Right ventricle myocardium superior (tissue), 1 donor: ENCODE data around the gene CD84. TPM values are rescaled to one million over a fixed set of nuclear protein-coding genes. Genes with fewer than 3 reads are reported as not detected.
A peak's percentile ranks its signal among the peaks of the same experiment; 100 is the strongest.
"Not testable (repeated sequence)": the region's sequence is repeated elsewhere in the genome, so short reads cannot be mapped to it uniquely, and the experiment has no call there.

Experiments used
- ATAC-seq: fragments of 200-7000 bp; cut with Tn5 transposase; one replicate; pipeline ENCODE4 v1.9.1; 2020; ENCODE audit warnings: mild to moderate bottlenecking; ENCODE audit not compliant: poor library complexity
- DNase-seq: peaks from one replicate; pipeline ENCODE4 v3.0.0-alpha.2; 2020
- intact Hi-C: fragments of 100-400 bp; cut with DNase I; formaldehyde crosslinking; loops from one replicate; pipeline ENCODE4 v1.11.2; 2022
- total RNA-seq: library from RNA; stranded (reverse); fragmentation: NEBNext Ultra II Directional; extraction: Animal tissue kit (Norgen Biotek cat#: 25700); gene quantifications from one replicate; pipeline ENCODE4 v1.2.1, GENCODE V29; 2021
- donor health status: DM: no; HTN: yes; CAD: no; lungs with severe emphysema.

The CD84 gene
- total RNA-seq, 1 donor from 2014 or later: 2.5 TPM

DNA sequence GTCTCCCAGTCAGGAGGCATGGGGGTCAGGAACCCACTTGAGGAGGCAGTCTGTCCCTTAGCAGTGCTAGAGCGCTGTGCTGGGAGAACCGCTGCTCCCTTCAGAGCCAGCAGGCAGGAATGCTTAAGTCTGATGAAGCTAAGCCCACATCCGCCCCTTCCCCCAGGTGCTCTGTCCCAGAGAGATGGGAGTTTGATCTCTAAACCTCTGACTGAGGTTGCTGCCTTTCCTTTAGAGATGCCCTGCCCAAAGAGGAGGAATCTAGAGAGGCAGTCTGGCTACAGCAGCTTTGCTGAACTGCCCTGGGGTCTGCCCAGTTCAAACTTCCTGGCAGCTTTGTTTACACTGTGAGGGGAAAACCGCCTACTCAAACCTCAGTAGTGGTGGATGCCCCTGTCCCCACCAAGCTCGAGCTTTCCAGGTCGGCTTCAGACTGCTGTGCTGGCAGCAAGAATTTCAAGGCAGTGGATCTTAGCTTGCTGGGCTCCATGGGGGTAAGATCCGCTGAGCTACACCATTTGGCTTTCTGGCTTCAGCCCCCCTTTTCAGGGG is 49.8 kb downstream of the CD84 start:
- ATAC-seq, intact Hi-C loops, DNase-seq: not testable (repeated sequence)

DNA sequence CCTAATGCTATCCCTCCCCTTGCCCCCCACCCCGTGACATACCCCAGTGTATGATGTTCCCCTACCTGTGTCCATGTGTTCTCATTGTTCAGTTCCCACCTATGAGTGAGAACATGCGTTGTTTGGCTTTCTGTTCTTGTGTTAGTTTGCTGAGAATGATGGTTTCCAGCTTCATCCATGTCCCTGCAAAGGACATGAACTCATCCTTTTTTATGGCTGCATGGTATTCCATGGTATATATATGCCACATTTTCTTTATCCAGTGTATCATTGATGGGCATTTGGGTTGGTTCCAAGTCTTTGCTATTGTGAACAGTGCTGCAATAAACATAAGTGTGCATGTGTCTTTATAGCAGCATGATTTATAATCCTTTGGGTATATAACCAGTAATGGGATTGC is 55.5 kb downstream of the CD84 start:
- ATAC-seq, DNase-seq: not testable (repeated sequence)

DNA sequence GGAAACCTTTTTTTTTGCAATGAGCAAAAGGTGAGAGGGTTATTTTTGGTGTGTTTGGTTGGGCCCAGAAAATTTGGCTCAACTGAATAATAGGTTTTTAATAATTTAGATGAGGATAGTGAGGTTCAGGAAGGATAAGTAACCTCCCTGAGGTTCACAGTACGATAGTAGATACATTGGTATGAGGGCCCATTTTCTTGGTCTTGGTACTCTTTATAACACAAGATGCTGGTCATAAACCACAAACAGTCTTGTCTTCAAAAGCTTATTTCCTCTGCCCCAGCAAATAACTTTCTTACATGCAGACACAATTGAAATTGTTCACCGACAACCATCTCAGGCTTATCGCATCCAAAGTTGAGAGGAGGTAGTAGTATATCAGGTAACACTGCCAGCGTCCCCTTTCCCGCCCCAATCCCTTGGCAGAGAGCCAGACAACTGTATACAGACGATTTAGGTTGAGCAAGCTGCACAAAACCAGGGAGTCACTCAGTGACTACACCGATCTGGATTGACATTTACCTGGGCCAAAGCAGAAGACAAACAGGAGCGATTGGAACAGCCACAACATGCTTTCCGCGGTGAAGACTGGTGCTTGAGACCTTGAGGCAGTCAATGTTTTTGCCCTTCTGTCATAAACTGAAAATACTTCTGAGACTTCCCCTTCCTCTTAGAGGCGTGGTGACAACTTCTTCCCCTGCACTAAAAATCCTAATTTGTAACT is 56.5 kb downstream of the CD84 start, which contains the start of gene SLAMF6:
TSS of gene SLAMF6 (minus strand) at position 634 of the 724 bp plus-strand sequence. CDS start at position 571, 63 bp downstream.
- ATAC-seq (no peak), DNase-seq (no peak)
- intact Hi-C loops: no loop called here

More for the DNA sequence above, 55.5 kb downstream of the CD84 start:
- intact Hi-C loops: not testable (repeated sequence)

DNA sequence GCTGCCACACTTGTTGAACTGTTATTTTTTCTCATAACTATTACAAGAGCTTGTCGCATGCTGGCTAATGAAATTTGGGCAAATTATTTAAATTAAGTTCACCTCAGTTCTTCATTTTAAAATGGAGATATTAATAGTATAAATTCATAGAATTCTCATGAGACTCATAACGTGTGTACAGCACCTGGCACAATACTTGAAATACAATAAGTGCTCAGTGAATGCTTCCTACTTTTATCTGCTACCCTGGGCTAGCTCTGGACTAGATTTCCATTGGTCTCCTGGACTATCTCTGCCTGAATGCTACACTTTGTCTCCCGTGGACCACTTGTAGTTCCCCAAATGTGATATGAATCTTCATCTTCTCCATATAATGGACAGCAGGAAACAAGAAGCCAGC is 57.2 kb downstream of the CD84 start:
- DNase-seq (no peak), ATAC-seq (no peak)
- intact Hi-C loops: no loop called here

DNA sequence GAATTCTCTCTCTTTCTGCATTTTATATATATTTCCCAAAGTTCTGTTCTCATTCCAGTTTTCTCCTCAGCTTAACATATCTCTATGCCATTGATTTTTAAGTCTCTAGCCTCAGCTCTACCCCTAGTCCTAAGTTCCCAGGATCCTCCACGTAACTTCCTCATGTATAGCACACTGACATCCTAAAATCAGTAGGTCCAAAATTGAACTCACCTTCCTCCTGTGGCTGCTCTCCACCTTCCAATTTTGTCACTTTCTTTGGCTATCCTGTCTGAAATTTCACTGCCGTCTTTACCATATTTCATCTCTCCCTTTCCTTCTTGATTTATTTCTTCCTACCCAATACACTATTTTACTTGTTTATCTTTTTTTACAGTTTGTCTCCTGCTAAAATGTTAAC is 57.7 kb downstream of the CD84 start:
- DNase-seq (no peak), ATAC-seq (no peak)
- intact Hi-C loops: no loop called here

DNA sequence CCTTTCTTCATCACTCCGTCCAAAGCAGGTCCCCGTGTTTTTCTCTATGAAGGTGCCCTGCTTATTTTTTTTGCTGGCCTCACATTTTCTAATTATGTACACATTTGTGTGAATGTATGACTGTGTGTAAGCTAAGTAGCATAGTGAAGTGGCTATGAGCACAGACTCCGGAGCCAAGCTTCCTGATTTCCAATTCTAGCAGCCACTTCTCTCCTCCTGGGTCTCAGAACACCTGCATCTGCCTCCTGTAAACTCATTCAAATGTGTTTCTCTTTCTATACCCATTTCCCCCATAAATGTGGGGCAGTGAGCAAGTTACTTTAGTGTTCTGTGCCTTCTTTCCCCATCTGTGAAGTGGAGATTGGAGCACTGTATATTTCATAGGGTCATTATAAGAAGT is 58.3 kb downstream of the CD84 start:
- intact Hi-C loops: no loop called here
- DNase-seq (no peak), ATAC-seq (no peak)

DNA sequence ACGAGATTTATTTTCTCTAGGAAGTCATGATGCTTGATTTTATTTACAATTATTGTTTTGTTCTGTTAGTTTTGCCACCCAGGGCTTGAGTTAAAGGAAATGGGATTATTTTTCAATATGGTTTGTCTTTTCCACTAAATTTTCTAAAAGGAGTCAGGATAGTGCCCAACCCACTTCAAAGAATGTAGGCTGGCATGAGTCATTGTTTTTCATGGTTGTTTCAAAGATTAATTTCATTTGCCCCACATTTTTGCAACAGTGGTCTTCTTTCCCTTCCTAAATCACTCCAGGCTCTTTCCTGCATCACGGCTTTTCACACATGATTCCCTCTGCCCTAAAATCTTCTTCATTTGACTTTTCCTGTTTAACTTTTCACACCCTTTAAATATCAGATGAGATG is 58.7 kb downstream of the CD84 start:
- DNase-seq (no peak), ATAC-seq (no peak)
- intact Hi-C loops: no loop called here

DNA sequence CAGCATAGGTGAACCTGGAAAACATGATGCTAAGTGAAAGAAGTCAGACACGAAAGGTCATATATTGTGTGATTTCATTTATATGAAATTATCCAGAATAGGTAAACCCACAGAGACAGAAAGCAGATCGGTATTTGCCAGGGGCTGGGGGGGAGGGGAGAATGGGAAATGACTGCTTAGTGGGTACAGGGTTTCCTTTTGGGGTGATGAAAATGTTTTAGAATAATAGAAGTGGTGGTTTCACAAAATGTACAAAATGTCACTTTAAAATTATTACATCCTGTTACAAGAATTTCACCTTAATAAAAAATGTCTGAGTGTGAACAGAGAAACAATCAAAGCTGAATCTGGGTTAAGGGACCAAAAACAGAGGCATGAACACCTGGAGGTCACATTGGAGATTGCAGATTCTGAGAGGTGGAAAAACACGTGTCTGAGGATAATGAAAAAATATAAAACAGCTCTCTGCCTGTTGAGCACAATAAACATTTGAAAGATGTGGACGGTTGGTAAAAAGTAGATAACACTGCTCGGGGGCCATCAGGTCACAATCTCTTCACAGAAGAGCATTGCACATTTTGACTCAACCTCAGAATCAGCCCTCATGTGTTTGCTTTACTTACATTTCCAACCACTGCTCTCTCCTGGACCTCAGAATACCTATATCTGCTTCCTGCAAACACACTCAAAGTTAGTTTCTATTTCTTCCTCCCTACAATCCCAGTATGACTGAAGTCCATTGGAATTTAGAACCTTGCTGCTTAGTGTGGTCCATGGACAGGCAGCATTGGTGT is 59.5 kb downstream of the CD84 start:
- no peak for DNase-seq
- intact Hi-C loops: no loop called here
- no peak for ATAC-seq

DNA sequence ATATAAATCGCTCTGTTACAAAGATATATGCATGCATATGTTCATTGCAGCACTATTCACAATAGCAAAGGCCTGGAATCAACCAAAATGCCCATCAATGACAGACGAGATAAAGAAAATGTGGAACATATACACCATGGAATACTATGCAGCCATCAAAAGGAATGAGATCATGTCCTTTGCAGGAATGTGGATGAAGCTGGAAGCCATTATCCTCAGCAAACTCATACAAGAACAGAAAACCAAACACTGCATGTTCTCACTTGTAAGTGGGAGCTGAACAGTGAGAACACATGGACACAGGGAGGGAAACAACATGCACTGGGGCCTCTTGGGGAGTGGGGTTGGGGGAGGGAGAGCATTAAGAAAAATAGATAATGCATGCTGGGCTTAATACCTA is 61.8 kb downstream of the CD84 start:
- DNase-seq, ATAC-seq, intact Hi-C loops: not testable (repeated sequence)

DNA sequence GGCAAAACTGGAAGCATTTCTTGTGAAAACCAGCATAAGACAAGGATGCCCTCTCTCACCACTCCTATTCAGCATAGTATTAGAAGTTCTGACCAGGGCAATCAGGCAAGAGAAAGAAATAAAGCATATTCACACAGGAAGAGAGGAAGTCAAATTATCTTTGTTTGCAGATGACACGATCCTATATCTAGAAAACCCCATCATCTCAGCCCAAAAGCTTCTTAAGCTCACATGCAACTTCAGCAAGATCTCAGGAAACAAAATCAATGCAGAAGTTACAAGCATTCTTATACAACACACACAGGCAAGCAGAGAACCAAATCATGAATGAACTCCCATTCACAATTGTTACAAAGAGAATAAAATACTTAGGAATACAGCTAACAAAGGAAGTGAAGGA is 63.4 kb downstream of the CD84 start:
- intact Hi-C loops, DNase-seq, ATAC-seq: not testable (repeated sequence)

DNA sequence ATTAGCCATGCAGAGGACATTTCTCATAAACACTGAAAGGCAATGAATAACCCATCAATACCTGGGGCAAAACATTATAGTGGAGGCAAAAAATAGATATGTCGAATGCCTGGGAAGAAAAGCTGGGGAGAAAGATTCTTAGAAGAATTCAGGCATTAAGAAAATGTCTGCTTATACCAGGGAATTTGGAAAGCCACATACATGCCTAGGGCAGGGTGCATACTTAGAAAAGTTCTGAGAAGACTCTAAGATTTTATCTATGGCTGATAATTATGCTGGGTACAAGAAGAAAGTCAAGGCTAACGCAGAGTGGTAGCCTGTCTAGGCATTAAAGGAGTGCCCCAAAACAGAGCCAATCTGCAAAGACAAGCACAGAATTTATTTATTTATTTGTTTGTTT is 74.6 kb downstream of the CD84 start:
- ATAC-seq: no peak
- intact Hi-C loops: no loop called here
- no peak for DNase-seq

DNA sequence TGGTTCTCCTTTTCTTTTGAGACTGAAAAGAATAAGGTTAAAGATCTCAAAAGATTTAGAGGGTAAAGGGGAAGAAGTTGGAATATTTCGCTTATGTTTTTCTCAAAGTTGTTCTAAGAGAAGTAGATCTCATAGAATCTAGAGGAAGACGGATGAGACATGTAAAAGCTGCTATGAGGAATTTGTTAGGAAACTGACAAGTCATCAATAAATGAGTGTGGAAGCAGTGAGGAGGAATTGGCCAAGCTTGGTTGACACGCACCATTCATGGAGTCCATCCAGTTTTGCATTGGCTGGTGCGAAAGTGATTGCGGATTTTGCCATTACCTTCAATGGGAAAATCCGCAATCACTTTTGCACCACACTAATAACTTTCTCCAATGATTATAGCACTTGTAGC is 76.2 kb downstream of the CD84 start:
- intact Hi-C loops: no loop called here

DNA sequence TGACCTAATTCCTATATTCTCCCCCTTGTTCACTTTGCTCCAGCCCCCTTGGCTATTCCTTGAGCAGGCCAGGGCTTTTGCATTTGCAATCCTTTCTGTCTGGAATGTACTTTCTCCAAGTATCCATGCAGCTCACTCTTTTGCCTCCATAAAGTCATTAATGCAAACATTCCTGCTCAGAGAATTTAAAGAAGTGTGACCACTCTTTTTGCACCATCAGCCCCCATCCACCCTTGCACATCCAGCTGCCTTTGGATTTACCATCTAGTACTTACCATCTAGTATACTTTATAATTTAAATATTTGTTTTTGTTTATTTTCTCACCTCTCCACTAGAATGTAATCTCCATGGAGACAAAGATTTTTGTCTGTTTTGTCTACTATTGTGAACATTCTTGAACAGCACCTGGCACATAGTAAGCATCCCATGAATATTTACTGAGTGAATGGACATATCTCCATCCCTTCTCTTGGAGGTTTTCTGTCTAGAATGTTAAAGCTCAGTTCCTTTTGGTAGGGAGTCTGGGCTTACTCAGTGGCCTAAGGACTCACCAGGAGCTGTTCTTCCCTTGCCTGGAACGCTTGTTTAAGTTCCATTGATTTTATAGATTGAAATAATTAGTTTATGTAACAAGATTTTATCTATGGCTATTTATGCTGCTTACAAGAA is 78.8 kb downstream of the CD84 start:
- intact Hi-C loops: no loop called here
- DNase-seq (no peak), ATAC-seq (no peak)

More for the DNA sequence above, 76.2 kb downstream of the CD84 start:
- no peak for DNase-seq
- ATAC-seq: no peak

DNA sequence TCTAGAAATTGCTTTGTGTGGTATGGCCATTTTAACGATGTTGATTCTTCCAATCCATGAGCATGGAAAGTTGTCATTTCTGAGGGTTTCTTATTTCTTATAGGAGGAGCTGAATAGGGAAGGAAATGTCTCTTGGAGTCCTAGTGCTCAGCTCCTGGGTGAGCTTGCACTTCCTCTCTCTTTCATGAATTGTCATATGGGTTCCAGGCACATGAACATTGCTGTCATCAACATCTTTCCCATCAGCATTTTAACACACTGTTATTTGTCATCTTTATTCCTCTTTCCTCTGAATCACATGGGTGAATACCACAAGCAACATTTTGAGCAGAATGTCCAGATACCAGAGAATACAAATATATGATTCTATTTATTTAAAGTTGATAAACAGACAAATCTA is 79.7 kb downstream of the CD84 start:
- intact Hi-C loops: no loop called here
- DNase-seq: no peak
- peak; percentile 66 for ATAC-seq

DNA sequence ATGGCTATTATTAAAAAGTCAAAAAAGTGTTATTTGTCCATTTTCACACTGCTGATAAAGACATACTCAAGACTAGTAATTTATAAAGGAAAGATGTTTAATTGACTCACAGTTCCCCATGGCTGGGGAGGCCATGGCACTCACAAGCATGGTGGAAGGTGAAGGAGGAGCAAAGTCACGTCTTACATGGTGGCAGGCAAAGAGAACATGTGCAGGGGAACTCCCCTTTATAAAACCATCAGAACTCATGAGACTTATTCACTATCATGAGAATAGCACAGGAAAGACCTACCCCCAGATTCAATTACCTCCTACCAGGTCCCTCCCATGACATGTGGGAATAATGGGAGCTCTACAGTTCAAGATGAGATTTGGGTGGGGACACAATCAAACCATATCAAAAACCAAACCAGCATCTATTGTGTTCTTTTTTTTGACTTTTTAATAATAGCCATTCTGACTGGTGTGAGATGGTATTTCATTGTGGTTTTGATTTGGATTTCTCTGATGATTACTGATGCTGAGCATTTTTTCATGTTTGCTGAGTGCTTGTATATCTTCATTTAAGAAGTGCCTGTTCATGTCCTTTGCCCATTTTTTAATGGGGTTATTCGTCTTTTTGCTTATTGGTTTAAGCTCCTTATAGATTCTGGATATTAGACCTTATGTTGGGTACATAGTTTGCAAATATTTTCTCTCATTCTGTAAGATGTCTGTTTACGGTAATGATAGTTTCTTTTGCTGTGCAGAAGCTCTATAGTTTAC is 80.8 kb downstream of the CD84 start:
- intact Hi-C loops, DNase-seq, ATAC-seq: not testable (repeated sequence)

DNA sequence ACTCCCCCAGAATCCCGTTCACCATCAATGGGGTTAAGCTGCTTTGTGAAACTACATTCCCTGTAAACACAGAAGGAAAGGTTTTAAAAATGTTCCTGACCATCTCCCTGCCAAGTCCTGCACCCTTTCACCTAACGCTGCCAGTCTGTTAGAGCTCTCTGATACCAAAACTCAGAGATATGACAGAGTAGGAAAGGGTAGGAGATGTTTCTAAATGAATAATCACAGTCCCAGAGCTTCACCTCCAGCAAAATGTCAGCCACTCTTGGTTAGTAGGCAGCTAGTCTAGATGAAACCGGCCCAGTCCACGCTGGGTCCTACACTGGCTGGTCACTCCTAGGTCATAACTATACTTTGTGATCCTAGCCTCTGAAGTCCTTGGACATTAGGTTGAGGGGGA is 83.0 kb downstream of the CD84 start:
- DNase-seq: no peak
- no peak for ATAC-seq
- intact Hi-C loops: no loop called here

DNA sequence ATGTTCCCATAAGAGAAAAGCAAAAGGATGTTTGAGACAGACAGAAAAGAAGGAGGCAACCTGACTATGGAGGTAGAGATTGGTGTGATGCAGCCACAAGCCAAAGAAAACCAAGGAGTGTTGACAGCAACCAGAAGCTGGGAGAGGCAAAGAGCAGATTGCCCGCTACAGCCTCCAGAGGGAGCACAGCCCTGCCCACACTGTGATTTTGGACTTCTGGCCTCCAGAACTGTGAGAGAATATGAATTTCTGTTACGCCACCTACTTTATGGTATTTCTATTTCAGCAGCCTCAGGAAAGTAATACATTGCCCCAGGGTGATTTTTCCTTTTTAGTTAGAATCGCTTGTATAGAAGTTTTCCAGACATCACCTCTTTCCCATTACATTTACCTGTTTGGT is 84.7 kb downstream of the CD84 start:
- intact Hi-C loops: no loop called here
- DNase-seq: no peak
- ATAC-seq: no peak

DNA sequence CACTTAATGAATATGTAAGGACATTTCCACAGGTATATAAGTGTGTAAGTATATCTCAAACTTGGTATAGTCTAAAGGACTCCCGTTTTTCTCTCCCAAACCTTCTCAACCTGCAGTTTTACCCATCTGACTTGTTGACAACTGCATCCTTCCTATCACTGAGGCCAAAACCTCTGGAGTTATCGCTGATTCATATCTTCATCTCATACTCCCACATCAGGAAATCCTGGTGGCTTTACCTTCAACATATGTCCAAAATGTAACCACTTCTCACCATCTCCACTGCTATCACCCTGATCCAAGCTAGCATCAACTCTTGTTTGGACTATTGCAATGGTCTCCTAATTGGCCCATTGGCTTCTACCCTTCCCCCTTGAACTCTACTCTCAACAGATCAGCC is 86.7 kb downstream of the CD84 start:
- intact Hi-C loops: no loop called here
- no peak for DNase-seq
- ATAC-seq: no peak

DNA sequence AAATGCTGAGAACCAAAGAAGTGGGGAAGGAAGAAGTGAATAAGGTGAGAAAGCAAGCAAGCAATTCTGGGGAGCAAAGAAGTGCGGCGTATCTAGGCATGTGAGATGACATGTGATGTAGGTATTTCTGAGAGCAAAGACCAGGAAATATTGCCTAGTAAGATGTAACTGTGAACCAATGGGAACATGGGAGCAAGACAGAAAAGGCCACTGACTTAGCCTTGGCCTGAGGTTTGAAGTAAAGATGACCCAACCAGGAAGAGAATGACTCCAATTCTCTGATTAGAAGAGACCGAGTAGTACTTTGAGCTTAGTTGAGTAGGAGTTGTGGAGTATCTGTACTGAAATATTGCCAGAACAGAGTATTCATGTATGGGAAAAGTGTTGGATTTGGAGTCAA is 87.3 kb downstream of the CD84 start:
- DNase-seq (no peak), ATAC-seq (no peak)
- intact Hi-C loops: no loop called here
